Measurements from ENCODE around the gene MRPS9.

GRCh38 chr2:105082107-105082506, 44.2 kb downstream of the MRPS9 start:
- TF ChIP-seq CTCF (IDR thresholded peaks at IDR 0.05; ENCODE audit: low read length) = no peak
- TF ChIP-seq EZH2 (IDR thresholded peaks at IDR 0.05; ENCODE audit: borderline replicate concordance, low read length) = no peak

Measured in OCI-LY1 (cell line).